Transverse colon (tissue), 3 donors: ENCODE results near the gene KIF16B.

Source experiments
- CTCF ChIP-seq, 5 experiments: fragments of 200-600 bp in 3 of 5; fragments of 450-650 bp in 2 of 5; sonication (generic) in 3 of 5; IDR thresholded peaks; 1 replicate in 2 of 5; 2 replicates in 3 of 5; pipeline ENCODE4 v1.5.1; 2016 to 2017; ENCODE audit warnings: antibody characterized with exemption in 5 of 5, inconsistent platforms in 3 of 5, mild to moderate bottlenecking in 2 of 5, moderate library complexity in 1 of 5
- EP300 ChIP-seq: sonication (generic); formaldehyde crosslinking; IDR thresholded peaks from one replicate; pipeline ENCODE4 v1.6.1; 2017; ENCODE audit warnings: antibody characterized with exemption, low read depth
- POLR2A ChIP-seq: fragments of 450-650 bp; IDR thresholded peaks from one replicate; pipeline ENCODE4 v1.6.1; 2016; ENCODE audit warnings: antibody characterized with exemption, mild to moderate bottlenecking, moderate library complexity

GRCh38 chr20:16229813-16230212, 343.4 kb downstream of the KIF16B start:
- no peak for TF ChIP-seq CTCF (IDR thresholded peaks at IDR 0.05)
- no peak for TF ChIP-seq EP300
- no peak for TF ChIP-seq POLR2A
